ENCODE data around the gene AMN.

DNA sequence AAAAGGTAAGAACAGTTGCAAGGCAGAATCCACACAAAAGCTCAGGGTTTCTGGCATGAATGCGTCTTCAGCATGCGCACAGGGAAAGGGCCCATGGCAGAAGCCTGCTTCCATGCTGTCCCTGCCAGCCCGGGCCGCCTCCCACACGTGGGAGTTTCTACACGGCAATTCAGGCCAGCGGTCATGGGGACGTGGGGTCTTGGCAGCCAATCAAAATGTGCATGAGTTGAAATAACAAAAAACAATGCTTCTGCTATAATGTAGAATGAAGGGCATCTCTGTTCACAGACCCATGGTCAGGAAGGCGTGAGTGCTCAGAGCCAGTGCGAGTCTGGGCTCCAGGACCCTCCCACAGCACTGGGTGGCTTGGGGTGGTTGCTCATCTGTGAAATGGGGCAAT lies 28.6 kb downstream of the AMN start:
- TF ChIP-seq, protein P1, sequence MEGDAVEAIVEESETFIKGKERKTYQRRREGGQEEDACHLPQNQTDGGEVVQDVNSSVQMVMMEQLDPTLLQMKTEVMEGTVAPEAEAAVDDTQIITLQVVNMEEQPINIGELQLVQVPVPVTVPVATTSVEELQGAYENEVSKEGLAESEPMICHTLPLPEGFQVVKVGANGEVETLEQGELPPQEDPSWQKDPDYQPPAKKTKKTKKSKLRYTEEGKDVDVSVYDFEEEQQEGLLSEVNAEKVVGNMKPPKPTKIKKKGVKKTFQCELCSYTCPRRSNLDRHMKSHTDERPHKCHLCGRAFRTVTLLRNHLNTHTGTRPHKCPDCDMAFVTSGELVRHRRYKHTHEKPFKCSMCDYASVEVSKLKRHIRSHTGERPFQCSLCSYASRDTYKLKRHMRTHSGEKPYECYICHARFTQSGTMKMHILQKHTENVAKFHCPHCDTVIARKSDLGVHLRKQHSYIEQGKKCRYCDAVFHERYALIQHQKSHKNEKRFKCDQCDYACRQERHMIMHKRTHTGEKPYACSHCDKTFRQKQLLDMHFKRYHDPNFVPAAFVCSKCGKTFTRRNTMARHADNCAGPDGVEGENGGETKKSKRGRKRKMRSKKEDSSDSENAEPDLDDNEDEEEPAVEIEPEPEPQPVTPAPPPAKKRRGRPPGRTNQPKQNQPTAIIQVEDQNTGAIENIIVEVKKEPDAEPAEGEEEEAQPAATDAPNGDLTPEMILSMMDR (conservative IDR thresholded peaks at IDR 0.05; ENCODE audit: low read depth, low read length) = no peak
- TF ChIP-seq EZH2 (IDR thresholded peaks at IDR 0.05; ENCODE audit: borderline replicate concordance, low read depth, low read length, poor library complexity, severe bottlenecking) = no peak

All from A673 (cell line).